ENCODE results near the gene HEXD. TPM values are rescaled to one million over a fixed set of nuclear protein-coding genes. Genes with fewer than 3 reads are reported as not detected.
A peak's percentile ranks its signal among the peaks of the same experiment; 100 is the strongest.

Gene HEXD
- total and polyA plus RNA-seq, 10 of the 15 experiments (the other 5 are each of a cell fraction or from before 2014, with no cell fraction given): 1.6 to 24.2 (median 7.0) TPM

GRCh38 chr17:82449131-82449882 lies 31.2 kb downstream of the HEXD start (continued):
- TF ChIP-seq CTCF (IDR thresholded peaks at IDR 0.05 in 2 of 3, conservative IDR thresholded peaks at IDR 0.05 in 1 of 3; ENCODE audit: control insufficient read depth in 2 of 3, extremely low read depth in 1 of 3, insufficient read depth in 1 of 3, low read depth in 3 of 3, low read length in 3 of 3): no peak
- TF ChIP-seq BHLHE40 (IDR thresholded peaks at IDR 0.05; ENCODE audit: borderline replicate concordance in 1 of 2, low read depth in 2 of 2, low read length in 1 of 2): peak; percentile 86 to 92
- TF ChIP-seq POLR2AphosphoS5 (IDR thresholded peaks at IDR 0.05; ENCODE audit: low read length): peak; percentile 95
- TF ChIP-seq HCFC1 (IDR thresholded peaks at IDR 0.05; ENCODE audit: low read length): peak; percentile 45; the same call in 1 of the 2 replicates
- TF ChIP-seq NFXL1 (IDR thresholded peaks at IDR 0.05; ENCODE audit: borderline replicate concordance): no peak
- TF ChIP-seq CHD1 (IDR thresholded peaks at IDR 0.05; ENCODE audit: low read depth, low read length): no peak
- TF ChIP-seq TBL1XR1 (IDR thresholded peaks at IDR 0.05; ENCODE audit: low read depth, low read length): peak; percentile 64
- TF ChIP-seq HSF1 (IDR thresholded peaks at IDR 0.05; ENCODE audit: low read depth, low read length): no peak
- no peak for TF ChIP-seq ESRRA (IDR thresholded peaks at IDR 0.05; ENCODE audit: low read length)
- TF ChIP-seq CUX1 (IDR thresholded peaks at IDR 0.05; ENCODE audit: insufficient replicate concordance, low read depth, low read length): no peak
- no peak; the same call in 1 of the 2 replicates for TF ChIP-seq MTA3 (IDR thresholded peaks at IDR 0.05; ENCODE audit: borderline replicate concordance, low read length)
- TF ChIP-seq EP300 (IDR thresholded peaks at IDR 0.05; ENCODE audit: borderline replicate concordance in 1 of 2, control insufficient read depth in 1 of 2, low read depth in 2 of 2, low read length in 2 of 2): peak; percentile 52 to 55; a peak in 3 of 4 replicates
- peak; percentile 96 for TF ChIP-seq NBN (IDR thresholded peaks at IDR 0.05)
- no peak for TF ChIP-seq MEF2A (IDR thresholded peaks at IDR 0.05; ENCODE audit: insufficient read depth, low read depth, low read length)
- TF ChIP-seq ZBTB11 (CRISPR knock-in tag; IDR thresholded peaks at IDR 0.05): no peak
- TF ChIP-seq ATF7 (IDR thresholded peaks at IDR 0.05; ENCODE audit: low read depth): peak; percentile 81; the same call in 1 of the 2 replicates
- TF ChIP-seq PAX5 (IDR thresholded peaks at IDR 0.05; ENCODE audit: borderline replicate concordance, low read depth, low read length): 0 out of 2 replicates have a peak, but pooled peaks have one; percentile 47

Data from GM12878 (cell line).